ENCODE data around the gene KCNMA1. TPM values are rescaled to one million over a fixed set of nuclear protein-coding genes. Genes with fewer than 3 reads are reported as not detected.
"Not testable (repeated sequence)": the region's sequence is repeated elsewhere in the genome, so short reads cannot be mapped to it uniquely, and the experiment has no call there.

KCNMA1 gene
- total and polyA plus RNA-seq, 5 experiments from 2014 or later = not detected

DNA sequence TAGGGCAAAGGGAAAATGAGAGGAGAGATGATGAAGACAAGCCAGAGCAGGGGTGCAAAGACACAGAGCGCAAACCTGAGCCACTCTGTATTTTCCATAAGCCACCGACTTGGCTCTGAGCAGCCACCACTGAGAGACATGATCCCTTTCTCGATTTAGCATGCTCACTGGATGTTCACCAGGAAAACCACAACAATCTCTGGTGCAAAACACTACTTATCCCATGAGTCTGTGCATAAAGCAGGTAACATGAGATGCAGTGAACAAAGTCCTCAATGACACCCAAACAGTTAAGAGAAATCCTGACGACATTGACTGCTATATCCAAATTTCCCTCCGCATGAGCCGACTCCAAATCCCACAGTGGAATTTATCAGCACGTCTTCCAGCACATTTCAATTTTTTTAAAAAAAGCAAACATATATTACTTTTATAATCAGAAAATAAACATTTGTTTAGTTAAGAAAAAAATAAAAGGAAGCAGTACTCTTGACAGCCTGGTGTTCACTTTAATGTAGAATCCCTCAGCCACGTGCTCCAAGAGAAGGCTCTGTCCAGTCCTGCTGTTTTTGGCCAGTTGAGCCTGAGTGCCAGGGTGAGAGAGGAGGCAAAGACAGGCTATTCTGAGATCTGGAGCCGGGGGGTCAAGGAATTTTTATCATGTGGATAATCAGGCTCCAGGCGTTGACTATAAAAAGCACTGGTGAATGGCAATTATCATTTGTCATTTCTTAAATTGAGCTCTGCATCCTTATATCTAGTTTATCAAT is 238.4 kb downstream of the KCNMA1 start:
- H3K27ac Mint-ChIP-seq = no peak overlapping the region

GRCh38 chr10:77398558-77398957 is 239.1 kb downstream of the KCNMA1 start:
- peaks cover 4 to 23% (median 8%) of the 10 kb centered on the region in 5 donors for H3K27me3 Mint-ChIP-seq
- peaks cover 0 to 4% (median 0%) of the 10 kb centered on the region in 4 donors for H3K4me1 Mint-ChIP-seq
- H3K36me3 Mint-ChIP-seq = no peaks in the 10 kb centered on the region
- DNase-seq = no peak
- POLR2A ChIA-PET = no interaction called here
- H3K9me3 Mint-ChIP-seq = no peaks in the 10 kb centered on the region
- no peak overlapping the region for H3K27ac Mint-ChIP-seq
- no peak overlapping the region for H3K4me3 Mint-ChIP-seq
- ATAC-seq = no peak

More for the DNA sequence above, 238.4 kb downstream of the KCNMA1 start:
- no peak overlapping the region for H3K4me3 Mint-ChIP-seq
- DNase-seq (no peak), ATAC-seq (no peak)
- POLR2A ChIA-PET = no interaction called here
- no peaks in the 10 kb centered on the region for H3K36me3 Mint-ChIP-seq
- H3K4me1 Mint-ChIP-seq = peaks cover 0 to 4% (median 0%) of the 10 kb centered on the region in 4 donors
- peaks cover 4 to 27% (median 8%) of the 10 kb centered on the region in 5 donors for H3K27me3 Mint-ChIP-seq
- no peaks in the 10 kb centered on the region for H3K9me3 Mint-ChIP-seq

DNA sequence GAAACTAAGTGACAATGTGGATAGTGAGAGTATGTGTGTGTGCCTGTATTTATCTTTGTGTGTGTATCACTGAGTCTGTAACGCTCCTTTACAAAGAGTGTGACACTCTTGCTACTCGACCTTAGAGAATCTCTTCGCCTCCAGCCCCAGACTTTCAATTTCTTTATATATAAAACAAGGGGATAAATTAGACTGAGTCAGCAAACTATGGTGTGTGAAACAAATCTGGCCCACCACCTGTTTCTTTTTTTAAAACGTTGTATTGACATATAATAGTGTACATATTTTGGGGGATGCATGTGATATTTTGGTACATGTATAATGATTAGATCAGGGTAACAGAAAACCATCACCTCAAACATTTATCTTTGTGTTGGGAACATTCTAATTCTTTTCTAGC is 240.5 kb downstream of the KCNMA1 start:
- H3K36me3 Mint-ChIP-seq = no peaks in the 10 kb centered on the region
- POLR2A ChIA-PET = no interaction called here
- no peaks in the 10 kb centered on the region for H3K9me3 Mint-ChIP-seq
- peaks cover 0 to 8% (median 7%) of the 10 kb centered on the region in 5 donors for H3K27me3 Mint-ChIP-seq
- DNase-seq (no peak), ATAC-seq (no peak)
- H3K4me1 Mint-ChIP-seq = peaks cover 0 to 4% (median 0%) of the 10 kb centered on the region in 4 donors
- H3K4me3 Mint-ChIP-seq = no peak overlapping the region
- no peak overlapping the region for H3K27ac Mint-ChIP-seq

- Mint-ChIP-seq H3K27ac (peak overlapping the region in 1 of 10 donors; percentile 5), H3K4me3 (no peak overlapping the region), H3K9me3 (no peaks in the 10 kb centered on the region), H3K36me3 (no peaks in the 10 kb centered on the region), H3K4me1 (peaks cover 0 to 2% (median 0%) of the 10 kb centered on the region in 4 donors), H3K27me3 (peaks cover 0 to 2% (median under 1%) of the 10 kb centered on the region in 5 donors)
- POLR2A ChIA-PET = no interaction called here
- no peak for ATAC-seq
- DNase-seq = no peak
Observed at GRCh38 chr10:77396290-77396689, 241.3 kb downstream of the KCNMA1 start.

DNA sequence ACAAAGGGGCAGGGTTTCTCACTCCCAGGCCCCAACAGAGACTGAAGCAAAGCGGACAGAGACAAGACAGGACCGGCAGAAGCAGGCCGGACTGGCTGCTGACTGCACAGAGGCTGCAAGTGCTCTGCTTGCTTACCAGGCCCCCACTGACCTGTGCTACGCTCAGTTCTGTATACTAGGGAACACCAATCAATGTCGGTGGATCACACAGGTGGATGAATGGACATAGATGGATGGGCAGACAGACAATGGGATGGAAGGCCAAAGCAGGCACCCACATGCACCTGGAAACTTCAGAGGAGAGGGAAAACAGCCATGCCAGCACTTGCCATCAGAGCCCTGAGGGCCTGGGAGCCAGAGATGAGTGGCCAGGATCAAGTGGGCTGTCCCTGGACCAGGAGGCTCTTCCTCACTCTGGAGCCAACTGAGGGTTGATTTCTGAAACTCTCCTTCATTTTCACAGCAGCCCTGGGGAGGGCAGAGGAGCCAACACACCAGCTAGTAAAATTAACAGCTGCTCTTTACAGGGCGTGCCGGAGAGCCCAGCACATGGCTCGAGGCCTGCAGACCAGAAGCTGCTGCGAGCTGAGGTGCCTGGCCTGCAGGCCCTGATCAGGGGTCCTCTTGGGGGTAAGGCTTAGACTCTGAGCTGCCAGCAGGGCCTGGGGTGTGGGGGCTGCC is 243.6 kb downstream of the KCNMA1 start:
- ATAC-seq (no peak), DNase-seq (no peak)
- no peaks in the 10 kb centered on the region for H3K36me3 Mint-ChIP-seq
- no peaks in the 10 kb centered on the region for H3K9me3 Mint-ChIP-seq
- peak overlapping the region in 2 of 10 donors; percentile 27 to 67 for H3K27ac Mint-ChIP-seq
- POLR2A ChIA-PET = no interaction called here
- peaks cover 0 to 2% (median 0%) of the 10 kb centered on the region in 4 donors for H3K4me1 Mint-ChIP-seq
- peaks cover 0 to 1% (median 0%) of the 10 kb centered on the region in 5 donors for H3K27me3 Mint-ChIP-seq
- no peak overlapping the region for H3K4me3 Mint-ChIP-seq

DNA sequence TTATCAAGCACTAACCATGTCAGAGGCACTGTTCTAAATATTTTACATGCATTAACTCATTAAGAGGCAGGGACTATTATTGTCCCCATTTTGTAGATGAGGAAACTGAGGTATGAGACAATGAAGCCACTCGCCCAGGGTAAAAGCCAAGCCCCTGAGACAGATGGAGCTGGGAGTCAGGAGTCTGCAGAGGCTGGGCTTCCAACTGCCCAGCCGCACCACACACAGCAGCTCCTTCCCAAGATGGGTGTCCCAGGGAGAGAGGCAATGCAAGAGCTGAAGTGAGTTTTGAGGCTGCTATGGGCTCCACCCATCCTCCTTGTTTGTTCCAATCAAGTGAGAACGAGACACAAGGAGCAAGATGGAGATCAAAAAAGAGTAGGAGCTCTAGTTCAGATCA is 244.2 kb downstream of the KCNMA1 start:
- H3K36me3 Mint-ChIP-seq = no peaks in the 10 kb centered on the region
- H3K4me3 Mint-ChIP-seq = no peak overlapping the region
- no peak for DNase-seq
- POLR2A ChIA-PET = no interaction called here
- H3K27me3 Mint-ChIP-seq = no peaks in the 10 kb centered on the region
- peak overlapping the region in 1 of 10 donors; percentile 67 for H3K27ac Mint-ChIP-seq
- peaks cover 0 to 2% (median 0%) of the 10 kb centered on the region in 4 donors for H3K4me1 Mint-ChIP-seq
- no peak for ATAC-seq
- H3K9me3 Mint-ChIP-seq = no peaks in the 10 kb centered on the region

- POLR2A ChIA-PET = no interaction called here
- Mint-ChIP-seq H3K4me1 (peaks cover 0 to 5% (median 0%) of the 10 kb centered on the region in 4 donors), H3K36me3 (no peaks in the 10 kb centered on the region), H3K27me3 (no peaks in the 10 kb centered on the region), H3K9me3 (no peaks in the 10 kb centered on the region), H3K27ac (peak overlapping the region in 2 of 10 donors; percentile 27 to 33), H3K4me3 (no peak overlapping the region)
- DNase-seq (no peak), ATAC-seq (no peak)
Observed at GRCh38 chr10:77392851-77393250, 244.8 kb downstream of the KCNMA1 start.

DNA sequence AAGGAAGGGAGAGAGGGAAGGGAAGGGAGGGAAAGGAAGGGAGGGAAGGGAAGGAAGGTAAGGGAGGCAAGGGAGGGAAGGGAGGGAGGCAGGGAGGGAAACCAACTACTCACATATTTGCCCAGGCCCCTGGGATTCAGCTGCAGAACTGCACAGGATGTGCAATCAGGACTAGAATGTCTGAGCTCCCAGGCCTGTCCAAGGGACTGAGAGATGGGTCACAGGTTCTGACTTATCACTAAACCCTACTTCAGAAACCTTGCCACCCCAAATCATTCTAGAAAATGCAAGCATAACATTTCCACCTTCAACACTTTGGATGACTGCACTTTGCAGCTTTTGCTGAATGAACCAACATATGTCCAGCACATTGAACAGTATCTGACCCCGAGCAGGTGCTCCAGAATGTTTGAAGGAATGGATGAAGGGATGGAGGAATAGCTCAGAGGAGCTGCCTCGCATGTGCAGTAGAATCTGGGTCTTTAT is 245.3 kb downstream of the KCNMA1 start:
- H3K27ac Mint-ChIP-seq = peak overlapping the region in 1 of 10 donors; percentile 33
- H3K36me3 Mint-ChIP-seq = no peaks in the 10 kb centered on the region
- POLR2A ChIA-PET = no interaction called here
- no peaks in the 10 kb centered on the region for H3K27me3 Mint-ChIP-seq
- no peak overlapping the region for H3K4me3 Mint-ChIP-seq
- H3K4me1 Mint-ChIP-seq = peaks cover 0 to 5% (median under 1%) of the 10 kb centered on the region in 4 donors
- DNase-seq = no peak
- H3K9me3 Mint-ChIP-seq = no peaks in the 10 kb centered on the region
- ATAC-seq = no peak

GRCh38 chr10:77391605-77392235 is 245.9 kb downstream of the KCNMA1 start:
- peaks cover 0 to under 1% (median 0%) of the 10 kb centered on the region in 5 donors for H3K27me3 Mint-ChIP-seq
- peaks cover 4 to 8% (median 6%) of the 10 kb centered on the region in 4 donors for H3K4me1 Mint-ChIP-seq
- POLR2A ChIA-PET = no interaction called here
- no peaks in the 10 kb centered on the region for H3K9me3 Mint-ChIP-seq
- H3K4me3 Mint-ChIP-seq = no peak overlapping the region
- no peaks in the 10 kb centered on the region for H3K36me3 Mint-ChIP-seq
- peak overlapping the region in 1 of 10 donors; percentile 33 for H3K27ac Mint-ChIP-seq
- DNase-seq = no peak
- ATAC-seq = no peak

DNA sequence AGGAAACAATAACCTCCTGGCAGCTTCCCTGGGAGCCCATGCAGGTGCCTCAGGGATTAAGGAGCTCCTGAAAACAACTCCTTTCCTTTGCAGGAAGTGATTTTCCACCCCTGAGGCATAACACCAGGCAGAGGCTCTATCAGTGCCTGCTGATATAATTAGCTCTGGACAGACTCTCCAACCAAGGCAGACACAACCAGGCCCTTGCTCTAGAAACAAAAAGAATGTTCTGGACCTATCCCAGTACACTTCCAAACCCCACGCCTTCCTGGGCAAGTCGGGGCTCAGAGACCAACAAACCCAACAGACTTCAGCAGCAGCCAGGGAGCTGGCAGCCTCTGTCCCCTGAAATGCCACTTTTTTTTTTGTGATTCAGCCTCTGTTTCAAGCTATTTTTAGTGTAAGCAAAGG is 247.1 kb downstream of the KCNMA1 start:
- DNase-seq = no peak
- Mint-ChIP-seq H3K27ac (no peak overlapping the region), H3K36me3 (no peaks in the 10 kb centered on the region), H3K4me1 (peaks cover 6 to 18% (median 13%) of the 10 kb centered on the region in 4 donors), H3K4me3 (no peak overlapping the region), H3K9me3 (no peaks in the 10 kb centered on the region), H3K27me3 (peaks cover 0 to 3% (median 0%) of the 10 kb centered on the region in 5 donors)
- no peak for ATAC-seq
- POLR2A ChIA-PET = no interaction called here

- no peaks in the 10 kb centered on the region for H3K36me3 Mint-ChIP-seq
- no peak overlapping the region for H3K4me3 Mint-ChIP-seq
- H3K4me1 Mint-ChIP-seq = peaks cover 6 to 20% (median 15%) of the 10 kb centered on the region in 4 donors
- no peak overlapping the region for H3K27ac Mint-ChIP-seq
- ATAC-seq = no peak
- DNase-seq = no peak
- H3K9me3 Mint-ChIP-seq = no peaks in the 10 kb centered on the region
- POLR2A ChIA-PET = no interaction called here
- H3K27me3 Mint-ChIP-seq = peaks cover 0 to 4% (median 0%) of the 10 kb centered on the region in 5 donors
Observed at GRCh38 chr10:77388571-77389100, 249.0 kb downstream of the KCNMA1 start.

GRCh38 chr10:77387701-77388100 is 249.9 kb downstream of the KCNMA1 start:
- DNase-seq, H3K9me3 Mint-ChIP-seq, ATAC-seq, H3K36me3 Mint-ChIP-seq, H3K27me3 Mint-ChIP-seq: not testable (repeated sequence)
- peak overlapping the region in 1 of 10 donors; percentile 8 for H3K4me3 Mint-ChIP-seq
- H3K4me1 Mint-ChIP-seq = peaks cover 6 to 20% (median 15%) of the 10 kb centered on the region in 4 donors
- POLR2A ChIA-PET = interaction anchor here (0.9 kb wide), 1 partner anchor 19 kb away, joined by 3 read pairs; no protein-coding TSS in a partner anchor
- peak overlapping the region in 2 of 10 donors; percentile 3 to 87 for H3K27ac Mint-ChIP-seq

Data from naive thymus-derived CD8-positive, alpha-beta T cell (primary cell).